ENCODE measurements around the gene EPHB3.

- TF ChIP-seq POLR2A (IDR thresholded peaks at IDR 0.05) (no peak), CTCF (IDR thresholded peaks at IDR 0.05) (no peak)
Observed at GRCh38 chr3:184576457-184577240, 15.1 kb downstream of the EPHB3 start.
